Esophagus squamous epithelium (tissue), 5 donors: ENCODE data around the gene TEP1. TPM values are rescaled to one million over a fixed set of nuclear protein-coding genes. Genes with fewer than 3 reads are reported as not detected.
A peak's percentile ranks its signal among the peaks of the same experiment; 100 is the strongest.

Experiments
- DNase-seq: peaks from one replicate; lab custom pipeline; 2025; lab: John Stamatoyannopoulos, UW
- H3K27ac ChIP-seq, 4 donors: fragments of 200-600 bp; sonication (generic); one replicate each; pipeline ENCODE4 v1.5.1; 2016 to 2019; ENCODE audit warnings: mild to moderate bottlenecking in 1 of 4
- H3K27me3 ChIP-seq, 4 donors: fragments of 200-600 bp; sonication (generic); 1 replicate in 3 of 4; 2 replicates in 1 of 4; pipeline versions ENCODE4 v1.5.1 to v1.6.0; 2017 to 2021; ENCODE audit warnings: antibody characterized with exemption in 1 of 4
- H3K36me3 ChIP-seq, 3 donors: fragments of 200-600 bp; sonication (generic); one replicate each; pipeline ENCODE4 v1.5.1; 2016 to 2019
- H3K4me1 ChIP-seq, 3 donors: fragments of 200-600 bp; sonication (generic); one replicate each; pipeline ENCODE4 v1.5.1; 2017 to 2019
- H3K4me3 ChIP-seq, 4 donors: fragments of 200-600 bp; sonication (generic); 1 replicate in 3 of 4; 2 replicates in 1 of 4; pipeline ENCODE4 v1.5.1; 2016 to 2019; ENCODE audit warnings: mild to moderate bottlenecking in 2 of 4, moderate library complexity in 1 of 4
- H3K9me3 ChIP-seq, 3 donors: fragments of 200-600 bp; sonication (generic); one replicate each; pipeline ENCODE4 v1.5.1; 2016 to 2019
- POLR2A ChIP-seq, 4 donors: fragments of 450-650 bp; IDR thresholded peaks; one replicate each; pipeline ENCODE4 v1.6.1; 2017; ENCODE audit warnings: antibody characterized with exemption in 4 of 4, mild to moderate bottlenecking in 4 of 4, moderate library complexity in 3 of 4
- WGBS, 2 donors: methylation state at CpG; one replicate each; pipeline ENCODE4 v1.1.5; 2018; 5-methylcytosine and 5-hydroxymethylcytosine counted together
- intact Hi-C: fragments of 100-400 bp; cut with DNase I; formaldehyde crosslinking; loops from one replicate; pipeline ENCODE4 v1.15.0; 2022
- total RNA-seq, 4 donors: library from RNA; depleted of rRNA; stranded (reverse); fragments of >200 nt; gene quantifications; one replicate each; pipeline ENCODE4 v1.1.0, GENCODE V29; 2016
- TF ChIP-seq, protein P1 (sequence below), 6 experiments: fragments of 450-650 bp in 4 of 6; fragments of 200-600 bp in 2 of 6; sonication (generic) in 2 of 6; IDR thresholded peaks; one replicate each; pipeline ENCODE4 v1.5.1; 2016 to 2019; ENCODE audit warnings: antibody characterized with exemption in 6 of 6, mild to moderate bottlenecking in 4 of 6, moderate library complexity in 4 of 6
- donor health status: DM: yes; HTN: yes; CAD: no.

The TEP1 gene
- 10 to 100 TPM; 13.4 to 16.6 (median 14.7) TPM for total RNA-seq

DNA sequence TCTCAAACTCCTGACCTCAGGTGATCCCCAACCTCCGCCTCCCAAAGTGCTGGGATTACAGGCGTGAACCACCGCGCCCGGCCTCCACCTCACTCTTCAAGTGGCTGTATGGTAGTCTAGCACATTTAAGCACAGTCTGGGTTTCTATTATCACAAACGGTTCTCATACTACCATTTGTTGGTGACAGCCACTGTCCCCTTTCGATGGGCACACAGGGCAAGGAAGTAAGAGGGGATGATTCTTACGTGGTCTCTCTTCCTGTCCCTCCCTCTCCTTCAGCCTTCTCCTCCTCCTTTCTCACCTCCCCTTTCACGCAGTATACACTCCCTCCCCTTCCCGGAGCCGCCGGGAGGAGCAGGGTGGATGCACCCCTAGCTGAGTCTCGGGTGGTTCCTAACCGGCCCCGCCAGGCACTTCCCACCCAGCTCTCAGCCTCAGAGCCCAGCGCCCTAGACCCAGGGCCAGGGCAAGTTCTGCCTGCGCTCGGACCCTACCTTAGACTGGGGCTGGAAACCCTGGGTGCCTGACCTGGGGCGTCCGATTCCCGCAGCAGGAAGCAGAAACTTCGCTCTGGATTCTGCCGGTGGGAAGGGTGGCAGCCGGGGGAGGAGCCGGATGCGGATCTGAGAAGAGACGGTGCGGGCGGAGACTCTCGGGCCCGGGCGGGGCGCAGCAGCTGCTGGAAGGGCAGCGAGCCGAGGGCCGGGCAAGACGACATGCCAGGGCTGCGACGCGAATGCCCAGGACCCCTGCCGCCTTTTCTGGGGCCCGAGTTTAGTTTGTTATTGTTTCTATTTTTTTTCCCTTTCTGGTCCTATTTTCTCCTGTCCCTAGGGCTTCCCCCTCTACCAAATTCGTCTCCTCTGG lies at the start of gene TEP1:
TSS of gene TEP1 (minus strand) at position 626 of the 868 bp plus-strand sequence. CDS start 5,062 bp downstream, outside the sequence.
- peak in 3 of 4 donors; percentile 11 to 84 (median 80) for TF ChIP-seq POLR2A (IDR thresholded peaks at IDR 0.05)
- TF ChIP-seq, protein P1, sequence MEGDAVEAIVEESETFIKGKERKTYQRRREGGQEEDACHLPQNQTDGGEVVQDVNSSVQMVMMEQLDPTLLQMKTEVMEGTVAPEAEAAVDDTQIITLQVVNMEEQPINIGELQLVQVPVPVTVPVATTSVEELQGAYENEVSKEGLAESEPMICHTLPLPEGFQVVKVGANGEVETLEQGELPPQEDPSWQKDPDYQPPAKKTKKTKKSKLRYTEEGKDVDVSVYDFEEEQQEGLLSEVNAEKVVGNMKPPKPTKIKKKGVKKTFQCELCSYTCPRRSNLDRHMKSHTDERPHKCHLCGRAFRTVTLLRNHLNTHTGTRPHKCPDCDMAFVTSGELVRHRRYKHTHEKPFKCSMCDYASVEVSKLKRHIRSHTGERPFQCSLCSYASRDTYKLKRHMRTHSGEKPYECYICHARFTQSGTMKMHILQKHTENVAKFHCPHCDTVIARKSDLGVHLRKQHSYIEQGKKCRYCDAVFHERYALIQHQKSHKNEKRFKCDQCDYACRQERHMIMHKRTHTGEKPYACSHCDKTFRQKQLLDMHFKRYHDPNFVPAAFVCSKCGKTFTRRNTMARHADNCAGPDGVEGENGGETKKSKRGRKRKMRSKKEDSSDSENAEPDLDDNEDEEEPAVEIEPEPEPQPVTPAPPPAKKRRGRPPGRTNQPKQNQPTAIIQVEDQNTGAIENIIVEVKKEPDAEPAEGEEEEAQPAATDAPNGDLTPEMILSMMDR (IDR thresholded peaks at IDR 0.05) = no peak
- intact Hi-C loops = loop anchor here (5.0 to 10.0 kb wide), 2 partner anchors 68 to 194 kb away; partner anchors contain the start of gene PARP2
- 1% methylated on average over 24 to 29 of the region's 43 CpGs for WGBS, 2 donors

DNA sequence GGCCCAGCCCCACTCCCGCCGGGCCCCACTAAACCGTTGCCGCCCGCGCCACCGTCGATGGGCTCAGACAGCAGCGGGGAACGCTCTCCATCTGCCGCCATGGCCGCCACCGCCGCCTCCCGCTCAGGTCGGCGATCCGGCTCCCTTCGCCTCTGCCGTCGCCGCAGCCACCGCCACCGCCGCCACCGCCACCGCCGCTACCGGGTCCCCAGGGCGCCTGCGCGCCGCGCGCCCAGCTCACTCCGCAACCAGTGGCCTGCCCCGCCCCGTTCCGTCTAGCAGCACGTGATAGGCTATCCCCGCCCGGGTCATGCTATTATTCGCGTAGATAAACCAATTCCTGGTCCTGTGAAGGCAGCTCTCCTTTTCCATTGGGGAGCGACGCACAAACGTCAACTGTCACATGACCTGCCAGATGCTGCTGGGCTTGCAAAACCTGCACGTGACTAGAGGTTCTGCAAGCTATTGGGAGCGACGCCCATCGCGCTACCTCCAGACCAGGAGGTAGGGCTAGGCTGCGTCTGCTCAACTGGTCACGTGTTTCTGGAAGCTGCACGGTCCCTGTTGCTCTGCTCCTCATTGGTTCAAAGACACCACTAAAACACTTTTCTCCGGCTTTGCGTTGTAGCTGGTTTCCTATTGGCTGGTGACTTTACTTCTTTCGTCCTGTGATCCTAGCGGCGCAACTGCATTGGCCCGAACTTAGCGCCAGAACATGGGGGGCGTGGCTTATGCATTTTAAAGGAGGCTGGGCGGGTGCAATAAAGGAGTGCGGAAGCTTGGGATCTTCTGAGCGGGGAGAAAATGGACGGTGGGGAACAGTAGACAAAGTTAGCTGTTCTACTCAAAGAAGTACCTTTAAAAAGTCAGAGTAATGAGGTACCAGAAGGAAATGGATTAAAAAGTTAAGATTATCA lies 48.2 kb upstream of the TEP1 start, which contains the start of gene PIP4P1:
TSS of gene PIP4P1 (minus strand) at position 210 of the 917 bp plus-strand sequence. CDS start at position 101, 109 bp downstream.
- peak; percentile 98 for DNase-seq
- H3K27ac ChIP-seq = peak within 1 kb of the TSS; percentile 97 to 100 (median 100)
- H3K9me3 ChIP-seq = no peaks in the 10 kb centered on the region
- peak within 1 kb of the TSS; percentile 72 to 100 (median 99) for H3K4me3 ChIP-seq
- H3K4me1 ChIP-seq = peaks cover 13 to 51% (median 20%) of the 10 kb centered on the region in 3 donors
- 1 to 2% methylated on average over 13 to 20 of the region's 67 CpGs for WGBS, 2 donors
- H3K27me3 ChIP-seq = no peaks in the 10 kb centered on the region
- H3K36me3 ChIP-seq = peaks cover 19 to 36% (median 28%) of the 10 kb centered on the region in 3 donors
- intact Hi-C loops = no loop called here
- TF ChIP-seq, protein P1 (IDR thresholded peaks at IDR 0.05) = peak in 1 of 6 experiments; percentile 8
- peak in 3 of 4 donors; percentile 84 to 96 (median 93) for TF ChIP-seq POLR2A (IDR thresholded peaks at IDR 0.05)

More for the DNA sequence above, at the start of gene TEP1:
- Histone ChIP-seq H3K4me3 (peak within 1 kb of the TSS; percentile 53 to 91 (median 85)), H3K27ac (peak within 1 kb of the TSS; percentile 88 to 99 (median 98)), H3K36me3 (peaks cover 0 to 6% (median 1%) of the 10 kb centered on the region in 3 donors), H3K4me1 (peaks cover 0 to 35% (median 10%) of the 10 kb centered on the region in 3 donors), H3K27me3 (no peaks in the 10 kb centered on the region), H3K9me3 (no peaks in the 10 kb centered on the region)
- peak; percentile 40 for DNase-seq

DNA sequence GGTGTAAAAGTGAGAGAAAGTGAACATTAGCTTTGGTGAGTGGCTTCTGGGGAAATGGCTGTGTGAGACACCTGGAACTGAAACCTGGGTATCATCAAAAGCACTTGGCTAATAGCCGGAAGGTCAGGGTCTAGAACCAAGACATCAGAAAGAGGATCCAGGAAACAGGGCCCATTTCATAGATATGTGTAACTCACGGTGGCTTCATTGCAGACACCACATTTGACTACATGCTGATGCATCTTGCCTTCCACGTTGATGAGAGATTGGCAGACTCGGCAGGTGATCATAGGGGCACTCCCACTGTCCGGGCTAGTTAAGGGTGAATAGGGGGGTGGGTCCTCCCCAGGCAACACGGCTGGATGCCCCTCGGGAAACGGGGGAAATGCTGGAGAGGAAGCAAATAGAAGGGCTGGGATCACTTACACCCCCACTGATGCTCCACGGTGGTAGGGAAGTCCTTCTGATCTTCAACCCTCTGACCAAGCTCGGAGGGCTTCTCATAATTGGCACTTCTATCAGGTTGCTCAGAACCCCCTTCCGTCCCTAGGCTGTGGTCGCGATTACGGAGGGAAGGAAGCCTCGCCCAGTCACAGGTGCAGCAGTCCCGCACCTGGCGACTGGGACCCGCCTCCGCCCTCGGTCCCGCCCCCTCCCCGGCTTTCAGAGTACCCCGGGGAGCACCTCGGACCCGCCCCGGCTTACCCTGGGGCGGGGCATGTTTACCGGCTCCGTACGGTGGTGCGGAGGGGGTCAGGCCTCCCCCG lies 47.3 kb upstream of the TEP1 start:
- Histone ChIP-seq H3K4me3 (peak overlapping the region; percentile 72 to 100 (median 99)), H3K4me1 (peaks cover 17 to 59% (median 24%) of the 10 kb centered on the region in 3 donors), H3K27me3 (no peaks in the 10 kb centered on the region), H3K9me3 (no peaks in the 10 kb centered on the region), H3K27ac (peak overlapping the region; percentile 97 to 100 (median 100)), H3K36me3 (peaks cover 19 to 37% (median 29%) of the 10 kb centered on the region in 3 donors)
- 7 to 16% methylated on average over 7 to 8 of the region's 32 CpGs for WGBS, 2 donors
- intact Hi-C loops = no loop called here
- TF ChIP-seq, protein P1 (IDR thresholded peaks at IDR 0.05) = no peak
- TF ChIP-seq POLR2A (IDR thresholded peaks at IDR 0.05) = no peak
- DNase-seq = no peak

DNA sequence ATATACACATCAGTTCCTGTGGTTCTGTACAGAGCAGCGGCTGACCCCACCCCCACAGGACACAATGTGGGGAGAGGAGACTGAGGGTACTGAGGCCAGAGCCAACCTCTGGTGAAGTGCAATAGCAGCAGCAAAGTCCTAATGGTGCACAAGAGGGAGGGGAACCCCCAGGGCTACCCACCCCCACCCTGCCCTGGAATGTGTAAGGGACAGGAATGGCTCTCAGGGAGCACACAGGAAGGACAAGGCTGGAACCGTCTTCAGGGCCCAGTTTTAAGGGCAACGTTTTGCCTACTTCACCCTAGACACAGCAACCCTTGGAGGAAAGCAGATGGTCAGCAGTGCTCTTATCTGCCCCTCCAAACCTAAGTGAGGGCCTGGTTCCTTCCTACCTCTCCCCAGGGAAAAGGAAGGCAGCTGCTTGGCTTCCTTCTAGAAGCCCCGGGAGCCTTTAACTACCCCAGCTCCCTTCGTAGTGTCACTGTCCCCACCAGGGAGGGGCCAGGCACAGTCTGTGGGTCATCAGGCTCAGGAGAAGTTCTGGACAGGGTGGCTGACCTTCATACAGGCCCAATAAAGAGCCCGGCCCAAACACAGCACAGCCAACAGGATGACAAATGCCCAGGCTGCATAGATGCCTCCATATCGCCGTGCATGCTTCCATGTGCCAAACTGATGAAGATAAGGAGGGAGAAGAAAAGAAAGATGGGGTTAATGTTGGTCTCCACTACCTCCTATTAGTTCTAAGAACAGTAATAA lies 44.9 kb upstream of the TEP1 start:
- H3K9me3 ChIP-seq = no peaks in the 10 kb centered on the region
- no peak for TF ChIP-seq POLR2A (IDR thresholded peaks at IDR 0.05)
- TF ChIP-seq, protein P1 (IDR thresholded peaks at IDR 0.05) = no peak
- no peak overlapping the region for H3K4me3 ChIP-seq
- WGBS, 2 donors = 67 to 71% methylated on average over 5 of the region's 8 CpGs
- intact Hi-C loops = loop anchor here (5.0 kb wide), 1 partner anchor 111 kb away; no protein-coding TSS in a partner anchor
- peak overlapping the region in 1 of 4 donors; percentile 1 for H3K27ac ChIP-seq
- DNase-seq = no peak
- H3K36me3 ChIP-seq = peaks cover 19 to 37% (median 29%) of the 10 kb centered on the region in 3 donors
- H3K4me1 ChIP-seq = peaks cover 25 to 72% (median 33%) of the 10 kb centered on the region in 3 donors
- no peaks in the 10 kb centered on the region for H3K27me3 ChIP-seq
